ENCODE results near the gene SPEF2.

The SPEF2 gene

DNA sequence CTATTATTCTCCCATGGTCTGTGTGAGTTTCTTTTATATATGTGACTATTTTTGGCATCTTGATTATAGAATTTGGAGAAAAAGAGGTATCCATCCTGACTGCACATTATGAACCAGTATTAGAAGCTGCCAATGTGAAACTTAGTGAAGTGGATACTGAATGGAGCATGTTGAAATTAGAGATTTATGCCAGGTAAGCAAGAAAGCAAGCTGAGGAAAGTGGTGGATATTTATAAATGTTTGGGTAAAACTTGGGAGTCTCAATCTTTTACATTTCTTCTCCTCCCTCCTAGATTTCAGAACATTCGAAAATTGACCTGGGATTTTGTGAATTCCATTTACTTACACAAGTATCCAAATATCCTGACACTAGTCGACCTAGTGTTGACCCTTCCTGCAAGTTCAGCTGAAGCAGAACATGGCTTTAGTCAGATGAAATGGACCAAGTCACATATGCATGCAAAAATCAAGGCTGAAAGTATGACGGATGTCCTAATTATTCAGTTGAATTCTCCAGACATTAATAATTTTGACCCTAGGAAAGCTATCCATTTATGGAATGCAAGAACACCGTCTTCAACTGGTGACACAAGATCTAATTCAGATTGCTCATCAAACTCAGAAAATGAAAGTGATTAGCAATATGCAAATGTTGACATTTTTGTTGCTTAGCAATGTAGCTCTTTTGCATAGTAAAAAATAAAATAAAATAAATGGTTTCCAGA is 172.2 kb downstream of the SPEF2 start:
- no peak overlapping the region for H3K27ac ChIP-seq
- no peak for DNase-seq
- no peaks in the 10 kb centered on the region for H3K36me3 ChIP-seq
- no peaks in the 10 kb centered on the region for H3K27me3 ChIP-seq
- no peak for TF ChIP-seq CTCF (IDR thresholded peaks at IDR 0.05)
- H3K4me1 ChIP-seq, result no peaks in the 10 kb centered on the region
- no peaks in the 10 kb centered on the region for H3K9me3 ChIP-seq
- H3K4me3 ChIP-seq, result no peak overlapping the region
- intact Hi-C loops (cut with DNase I; ENCODE audit: low total_unique reads), result no loop called here

DNA sequence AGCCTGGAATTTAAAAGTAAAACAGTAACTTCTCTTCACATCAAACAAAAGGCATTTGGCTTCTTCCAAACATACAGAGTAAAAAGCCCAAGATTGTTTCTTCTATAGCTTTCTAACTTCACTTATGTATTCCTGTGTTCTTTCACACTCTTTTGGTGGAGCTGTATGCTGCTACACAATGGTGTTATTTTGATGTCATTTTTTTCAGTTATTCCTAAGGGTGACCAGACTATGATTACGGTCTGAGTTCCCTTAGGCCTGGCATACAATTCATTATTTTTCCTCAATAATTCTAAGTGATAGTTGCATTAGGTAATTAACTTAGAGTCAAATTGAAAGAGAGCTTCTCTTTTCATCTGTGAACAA is 172.8 kb downstream of the SPEF2 start:
- DNase-seq, result no peak
- Histone ChIP-seq H3K4me1 (no peaks in the 10 kb centered on the region), H3K27ac (no peak overlapping the region), H3K36me3 (no peaks in the 10 kb centered on the region), H3K9me3 (no peaks in the 10 kb centered on the region), H3K27me3 (no peaks in the 10 kb centered on the region), H3K4me3 (no peak overlapping the region)
- intact Hi-C loops (cut with DNase I; ENCODE audit: low total_unique reads), result no loop called here
- no peak for TF ChIP-seq CTCF (IDR thresholded peaks at IDR 0.05)

DNA sequence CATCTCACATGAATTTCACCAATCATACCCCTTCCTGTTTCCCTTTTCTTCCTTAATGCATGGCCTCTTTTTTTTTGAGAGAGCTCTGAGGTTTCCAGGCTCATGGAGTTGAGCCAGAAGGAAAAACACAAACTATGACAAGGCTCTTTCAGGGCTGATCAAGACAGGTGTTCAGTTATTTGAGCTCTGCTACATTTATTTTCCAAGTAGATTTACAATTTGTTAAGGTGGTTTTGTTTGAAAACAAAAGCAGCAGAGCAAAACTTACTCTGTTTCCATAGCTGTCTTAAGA is 176.6 kb downstream of the SPEF2 start:
- Histone ChIP-seq H3K4me3 (no peak overlapping the region), H3K36me3 (no peaks in the 10 kb centered on the region), H3K4me1 (no peaks in the 10 kb centered on the region), H3K9me3 (no peaks in the 10 kb centered on the region), H3K27ac (no peak overlapping the region), H3K27me3 (no peaks in the 10 kb centered on the region)
- no peak for TF ChIP-seq CTCF (IDR thresholded peaks at IDR 0.05)
- intact Hi-C loops (cut with DNase I; ENCODE audit: low total_unique reads), result no loop called here
- DNase-seq, result no peak

- H3K36me3 ChIP-seq, result no peaks in the 10 kb centered on the region
- no peak for DNase-seq
- H3K4me1 ChIP-seq, result no peaks in the 10 kb centered on the region
- no peak overlapping the region for H3K4me3 ChIP-seq
- intact Hi-C loops (cut with DNase I; ENCODE audit: low total_unique reads), result no loop called here
- no peaks in the 10 kb centered on the region for H3K9me3 ChIP-seq
- TF ChIP-seq CTCF (IDR thresholded peaks at IDR 0.05), result no peak
- no peak overlapping the region for H3K27ac ChIP-seq
- H3K27me3 ChIP-seq, result no peaks in the 10 kb centered on the region
Observed at GRCh38 chr5:35794684-35795375, 177.2 kb downstream of the SPEF2 start.

DNA sequence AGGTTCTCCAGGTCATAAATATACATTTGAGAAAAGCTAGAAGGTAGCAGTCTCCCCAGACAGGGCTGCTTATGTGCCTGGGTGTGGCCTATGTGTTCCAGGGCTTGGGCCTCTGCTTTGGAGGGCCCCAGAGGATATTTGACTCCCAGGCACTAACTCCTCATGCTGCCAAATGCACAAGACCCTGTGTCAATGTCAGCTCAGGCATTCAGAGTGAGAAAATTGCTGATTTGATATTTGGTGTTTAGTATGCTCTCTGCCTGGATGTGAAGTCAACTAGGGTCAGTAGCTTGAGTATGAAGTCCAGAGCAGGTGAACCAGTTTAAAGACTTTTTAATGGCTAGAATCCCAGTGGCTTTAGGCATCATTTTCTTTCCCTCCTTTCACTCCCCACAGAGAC is 181.5 kb downstream of the SPEF2 start:
- Histone ChIP-seq H3K4me3 (no peak overlapping the region), H3K36me3 (no peaks in the 10 kb centered on the region), H3K4me1 (no peaks in the 10 kb centered on the region), H3K27ac (no peak overlapping the region), H3K9me3 (no peaks in the 10 kb centered on the region), H3K27me3 (no peaks in the 10 kb centered on the region)
- TF ChIP-seq CTCF (IDR thresholded peaks at IDR 0.05), result no peak
- no peak for DNase-seq
- intact Hi-C loops (cut with DNase I; ENCODE audit: low total_unique reads), result no loop called here
